Fibroblast of upper back skin (primary cell): Measurements from ENCODE around the gene YAE1.

Experiments used
- DNase-seq: peaks from one replicate; pipeline ENCODE4 v3.0.0-alpha.2; 2013

Gene YAE1

GRCh38 chr7:39557911-39558310, 8.3 kb upstream of the YAE1 start:
- no peak for DNase-seq

DNA sequence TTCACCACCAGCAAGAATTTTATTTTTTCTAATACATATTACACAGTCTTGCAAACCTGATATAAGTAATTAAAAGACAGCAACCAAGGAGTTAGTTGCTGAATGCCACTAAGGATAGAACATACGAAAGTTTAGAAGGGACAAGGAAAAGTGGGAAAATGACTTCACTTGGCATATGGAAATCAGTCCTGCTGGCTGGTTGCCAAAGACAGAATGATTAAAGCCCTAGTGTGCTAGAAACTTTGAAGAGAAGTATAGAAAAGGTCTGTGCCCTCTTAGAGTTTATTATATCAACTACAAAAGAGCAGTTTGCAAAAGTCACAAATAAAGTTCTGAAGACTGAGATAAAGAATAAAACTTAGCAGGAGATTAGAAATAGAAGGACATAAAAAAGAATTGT, 5.8 kb upstream of the YAE1 start:
- DNase-seq: no peak

- no peak for DNase-seq
Measured at GRCh38 chr7:39560997-39561396, 5.2 kb upstream of the YAE1 start.

DNA sequence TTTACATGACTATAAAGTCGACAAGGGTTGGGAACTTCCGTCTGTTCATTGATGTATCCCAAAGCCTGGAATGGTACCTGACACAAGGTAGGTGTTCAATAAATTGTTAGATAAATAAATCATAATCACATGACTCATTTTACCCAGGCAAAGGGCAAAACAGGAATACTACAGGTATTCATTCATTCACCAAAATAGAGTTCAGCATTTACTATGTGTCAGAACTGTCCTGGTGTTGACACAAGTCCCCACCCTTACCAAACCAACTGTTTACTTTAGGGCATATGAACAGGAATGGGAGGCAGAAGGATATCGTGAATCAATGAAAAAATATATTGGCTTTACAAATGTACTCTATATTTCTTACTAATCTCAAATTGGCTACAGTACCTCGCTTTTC, 666 bp upstream of the YAE1 start:
- no peak for DNase-seq

DNA sequence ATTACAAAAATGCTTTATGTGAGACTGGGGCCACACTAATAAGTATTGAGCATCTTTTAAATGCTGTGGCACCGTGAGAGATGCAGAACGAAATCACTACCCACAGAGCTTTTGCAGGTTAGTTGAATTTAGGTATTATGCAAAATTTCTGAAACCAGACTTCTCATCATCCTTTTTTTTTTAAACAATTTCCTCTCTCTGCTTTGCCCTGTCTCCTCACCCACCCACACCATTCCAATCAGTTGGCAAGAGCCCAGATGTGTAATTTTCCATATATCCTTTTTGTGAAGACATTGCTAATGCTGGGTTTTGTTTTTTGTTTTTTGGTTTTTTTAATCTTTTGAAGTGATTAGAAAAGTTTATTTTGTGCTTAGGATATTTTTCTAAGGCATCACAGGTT, 1.1 kb downstream of the YAE1 start:
- DNase-seq: no peak

DNA sequence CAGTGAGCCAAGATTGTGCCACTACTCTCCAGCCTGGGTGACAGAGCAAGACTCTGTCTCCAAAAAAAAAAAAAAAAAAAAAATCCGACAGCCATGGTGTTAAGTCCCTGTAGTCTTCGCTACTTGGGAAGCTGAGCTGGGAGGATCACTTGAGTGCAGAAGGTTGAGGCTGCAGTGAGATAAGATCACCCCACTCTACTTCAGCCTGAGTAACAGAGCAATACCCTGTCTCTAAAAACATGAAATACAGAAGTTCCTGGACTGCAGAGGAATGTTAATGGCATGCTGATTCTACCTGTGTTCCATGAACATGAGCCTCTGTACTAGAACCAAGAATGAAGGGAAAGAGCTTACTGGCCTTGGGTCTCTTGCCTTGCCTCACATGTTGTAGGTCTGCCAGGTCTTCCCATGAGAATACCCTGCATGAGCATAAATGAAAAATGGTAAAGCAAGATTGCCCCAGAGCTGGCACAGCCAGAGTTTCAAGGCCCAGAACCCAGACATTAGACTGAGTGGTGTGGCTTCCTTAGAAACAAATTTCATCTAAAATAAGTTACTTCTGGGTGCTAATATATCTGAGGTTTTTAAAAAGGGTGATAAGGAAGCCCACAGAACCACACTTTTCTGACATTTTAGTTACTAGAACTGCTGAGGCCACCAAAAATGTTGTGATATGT, 8.6 kb downstream of the YAE1 start:
- no peak for DNase-seq

- no peak for DNase-seq
Measured at GRCh38 chr7:39577229-39577874, 11.1 kb downstream of the YAE1 start.

GRCh38 chr7:39580149-39580874, 14.1 kb downstream of the YAE1 start:
- peak; percentile 91 for DNase-seq

DNA sequence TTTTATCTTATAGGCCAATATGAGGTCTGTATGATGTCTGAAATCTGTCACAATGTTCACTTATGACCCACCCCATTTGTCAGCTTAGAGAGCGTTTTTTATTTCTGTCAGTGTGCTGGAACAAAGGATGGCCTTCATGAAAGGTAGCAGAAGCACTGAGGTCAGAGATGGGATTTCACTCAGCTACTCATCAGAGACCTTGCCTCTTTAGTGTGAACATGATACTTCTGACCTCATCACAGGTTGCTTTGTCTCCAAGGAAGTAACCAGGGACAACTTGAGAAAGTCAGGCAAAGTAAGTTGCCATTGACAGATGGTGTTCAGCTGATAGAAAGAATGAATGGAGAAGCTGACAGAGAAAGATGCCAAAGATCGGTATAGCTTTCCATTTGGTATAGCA, 16.3 kb downstream of the YAE1 start:
- DNase-seq: no peak

- no peak for DNase-seq
Measured at GRCh38 chr7:39583539-39583938, 17.3 kb downstream of the YAE1 start.

DNA sequence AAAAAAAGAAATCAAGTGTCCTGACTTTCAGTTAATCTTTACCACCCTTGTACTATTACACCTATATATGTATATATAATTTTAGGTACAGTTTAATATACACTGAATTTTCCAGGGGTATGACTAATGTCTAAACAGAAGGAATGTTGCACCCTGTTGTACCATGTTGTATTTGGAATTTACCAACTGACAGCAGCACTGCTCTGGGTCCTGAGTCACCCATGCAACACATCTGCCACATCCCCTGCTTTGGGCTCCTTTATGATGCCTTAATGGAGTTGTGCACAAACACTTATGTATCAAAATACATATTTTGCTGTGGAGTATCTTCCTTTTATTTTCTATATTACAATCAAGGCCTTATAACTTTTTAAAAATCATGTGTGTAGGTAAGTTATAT, 21.2 kb downstream of the YAE1 start:
- DNase-seq: peak; percentile 65

DNA sequence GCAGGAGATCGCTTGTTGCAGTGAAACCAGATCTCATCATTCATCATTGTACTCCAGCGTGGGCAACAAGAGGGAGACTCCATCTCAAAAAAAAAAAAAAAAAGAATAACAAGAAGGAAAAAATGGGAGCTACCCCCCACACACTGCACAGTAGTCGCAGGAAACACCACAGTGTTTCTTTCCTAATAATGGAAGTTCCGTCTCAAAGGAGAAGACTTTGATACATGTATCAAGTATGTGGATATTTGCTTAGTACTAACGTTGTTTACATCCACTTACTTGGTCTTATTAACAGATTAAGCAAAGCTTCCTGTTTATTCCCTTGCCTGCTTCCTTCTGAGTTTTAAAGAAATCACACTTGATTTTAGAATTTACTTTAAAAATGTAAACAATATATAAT, 22.2 kb downstream of the YAE1 start:
- DNase-seq: no peak

GRCh38 chr7:39589323-39590111, 23.3 kb downstream of the YAE1 start:
- DNase-seq: peak; percentile 89

- DNase-seq: peak; percentile 66
Measured at GRCh38 chr7:39592586-39592985, 26.4 kb downstream of the YAE1 start.

GRCh38 chr7:39594988-39595620, 28.9 kb downstream of the YAE1 start:
- peak; percentile 25 for DNase-seq

GRCh38 chr7:39602351-39602750, 36.1 kb downstream of the YAE1 start:
- peak; percentile 49 for DNase-seq

- no peak for DNase-seq
Measured at GRCh38 chr7:39603924-39604323, 37.7 kb downstream of the YAE1 start.

DNA sequence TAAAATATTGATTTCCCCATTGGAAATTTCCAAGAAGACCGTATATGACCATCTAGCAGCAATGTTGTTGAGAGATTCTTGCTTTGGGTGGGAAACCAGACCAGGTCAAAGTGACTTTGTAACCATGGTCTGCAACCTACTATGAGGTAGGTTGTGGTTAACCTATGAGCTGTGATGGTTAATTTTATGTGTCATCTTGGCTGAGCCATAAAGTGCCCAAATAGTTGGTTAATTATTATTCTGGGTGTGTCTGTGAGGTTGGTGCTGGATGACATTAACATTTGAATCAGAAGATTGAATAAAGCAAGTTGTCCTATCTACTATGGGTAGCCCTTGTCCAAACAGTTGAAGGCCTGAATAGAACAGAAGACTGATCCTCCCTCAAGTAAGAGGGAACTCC, 38.9 kb downstream of the YAE1 start:
- no peak for DNase-seq

GRCh38 chr7:39606352-39606751, 40.1 kb downstream of the YAE1 start:
- no peak for DNase-seq

GRCh38 chr7:39606941-39607340, 40.7 kb downstream of the YAE1 start:
- DNase-seq: no peak

GRCh38 chr7:39607865-39608264, 41.7 kb downstream of the YAE1 start:
- DNase-seq: no peak

- DNase-seq: no peak
Measured at GRCh38 chr7:39608278-39608677, 42.1 kb downstream of the YAE1 start.
